OCI-LY3 (cell line): ENCODE results near the gene TSPEAR.

Experiments
- EZH2phosphoT487 ChIP-seq: fragments of 200-600 bp; shearing (Covaris generic); IDR thresholded peaks from 2 replicates; pipeline ENCODE4 v1.6.1; 2018; ENCODE audit warnings: antibody characterized with exemption, mixed run types, low read depth
- TF ChIP-seq, protein P1 (sequence below): fragments of 200-600, 300-600 bp; sonication (generic); IDR thresholded peaks from 2 replicates; pipeline ENCODE4 v1.5.1; 2014; ENCODE audit warnings: antibody characterized with exemption, low read length, low read depth

DNA sequence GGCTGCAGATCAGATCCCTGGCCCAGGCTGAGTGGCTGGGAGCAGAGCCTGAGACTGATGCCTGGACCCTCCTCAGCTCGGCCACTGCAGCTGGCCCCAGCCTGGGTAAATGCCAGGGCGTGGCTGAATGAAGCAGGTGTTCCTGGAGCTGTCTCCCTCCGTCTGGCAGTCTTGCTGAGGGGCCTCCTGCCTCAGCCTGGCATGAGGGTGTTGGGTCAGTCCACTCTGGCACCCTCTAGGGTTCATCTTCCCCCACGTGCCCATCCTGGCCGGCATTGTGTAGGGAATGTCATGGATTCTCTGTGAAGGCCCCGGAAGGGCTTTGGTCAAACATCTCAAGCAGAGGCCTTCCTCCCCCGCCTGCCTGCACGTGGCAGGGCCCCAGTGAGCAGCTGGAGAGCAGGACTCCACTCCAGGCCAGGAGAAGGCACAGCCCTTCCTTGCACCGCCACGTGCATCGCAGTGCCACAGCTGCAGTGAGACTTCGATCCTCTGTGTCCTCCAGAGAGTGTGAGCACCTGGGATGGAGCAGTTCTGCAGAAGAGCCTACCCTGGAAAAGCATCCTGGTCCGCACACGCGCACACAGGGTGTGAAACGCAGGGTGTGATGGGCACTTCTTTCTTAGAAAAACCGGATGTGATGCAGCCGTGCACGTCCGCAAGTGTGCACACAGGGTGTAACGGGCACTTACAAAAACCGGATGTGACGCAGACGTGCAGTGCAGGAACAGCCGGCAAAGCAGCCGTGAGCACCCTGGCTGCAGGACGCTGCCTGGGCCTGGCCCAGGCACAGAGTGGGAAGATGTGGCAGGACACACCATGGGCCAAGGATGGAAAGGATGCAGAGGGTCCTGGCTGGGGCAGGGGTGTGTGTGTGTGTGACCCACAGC, 142.5 kb downstream of the TSPEAR start:
- TF ChIP-seq, protein P1, sequence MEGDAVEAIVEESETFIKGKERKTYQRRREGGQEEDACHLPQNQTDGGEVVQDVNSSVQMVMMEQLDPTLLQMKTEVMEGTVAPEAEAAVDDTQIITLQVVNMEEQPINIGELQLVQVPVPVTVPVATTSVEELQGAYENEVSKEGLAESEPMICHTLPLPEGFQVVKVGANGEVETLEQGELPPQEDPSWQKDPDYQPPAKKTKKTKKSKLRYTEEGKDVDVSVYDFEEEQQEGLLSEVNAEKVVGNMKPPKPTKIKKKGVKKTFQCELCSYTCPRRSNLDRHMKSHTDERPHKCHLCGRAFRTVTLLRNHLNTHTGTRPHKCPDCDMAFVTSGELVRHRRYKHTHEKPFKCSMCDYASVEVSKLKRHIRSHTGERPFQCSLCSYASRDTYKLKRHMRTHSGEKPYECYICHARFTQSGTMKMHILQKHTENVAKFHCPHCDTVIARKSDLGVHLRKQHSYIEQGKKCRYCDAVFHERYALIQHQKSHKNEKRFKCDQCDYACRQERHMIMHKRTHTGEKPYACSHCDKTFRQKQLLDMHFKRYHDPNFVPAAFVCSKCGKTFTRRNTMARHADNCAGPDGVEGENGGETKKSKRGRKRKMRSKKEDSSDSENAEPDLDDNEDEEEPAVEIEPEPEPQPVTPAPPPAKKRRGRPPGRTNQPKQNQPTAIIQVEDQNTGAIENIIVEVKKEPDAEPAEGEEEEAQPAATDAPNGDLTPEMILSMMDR, result no peak
- TF ChIP-seq EZH2phosphoT487, result no peak
